Fibroblast of lung (primary cell): ENCODE measurements around the gene PLA2G5. TPM values are rescaled to one million over a fixed set of nuclear protein-coding genes. Genes with fewer than 3 reads are reported as not detected.

Source experiments
- DNase-seq, 2 donors: peaks; one replicate each; pipeline versions ENCODE4 v3.0.0 to v3.0.0-alpha.2; 2010; ENCODE audit warnings: low read depth in 2 of 2
- H2AFZ ChIP-seq: 2 replicates; pipeline ENCODE4 v1.5.1; 2012; ENCODE audit warnings: low read length, control low read depth, inconsistent platforms
- H3K27ac ChIP-seq: 2 replicates; pipeline ENCODE4 v1.5.1; 2011; ENCODE audit warnings: low read length, control low read depth; ENCODE audit not compliant: insufficient read depth
- H3K27me3 ChIP-seq: 2 replicates; pipeline ENCODE4 v1.5.1; 2011; ENCODE audit warnings: mild to moderate bottlenecking, low read length; ENCODE audit not compliant: control insufficient read depth, insufficient read depth
- H3K36me3 ChIP-seq: 2 replicates; pipeline ENCODE4 v1.5.1; 2011; ENCODE audit warnings: low read length; ENCODE audit not compliant: control insufficient read depth, insufficient read depth
- H3K4me1 ChIP-seq: 2 replicates; pipeline ENCODE4 v1.5.1; 2011; ENCODE audit warnings: low read length; ENCODE audit not compliant: control insufficient read depth, insufficient read depth; ENCODE audit errors: extremely low read depth
- H3K4me2 ChIP-seq: 2 replicates; pipeline ENCODE4 v1.5.1; 2011; ENCODE audit warnings: low read length, control low read depth; ENCODE audit not compliant: insufficient read depth; ENCODE audit errors: extremely low read depth
- H3K4me3 ChIP-seq, 4 experiments: fragments of 200-600 bp in 1 of 4; sonication (generic) in 1 of 4; replicated peaks in 1 of 4; 2 replicates each; pipeline ENCODE4 v1.5.1; 2011 to 2016; ENCODE audit warnings: low read length in 4 of 4, low read depth in 3 of 4, mild to moderate bottlenecking in 3 of 4, control low read depth in 2 of 4, inconsistent platforms in 1 of 4, mixed read lengths in 1 of 4; ENCODE audit not compliant: insufficient read depth in 1 of 4; ENCODE audit errors: control extremely low read depth in 1 of 4
- H3K79me2 ChIP-seq: 2 replicates; pipeline ENCODE4 v1.5.1; 2012; ENCODE audit warnings: mild to moderate bottlenecking, low read length, inconsistent platforms; ENCODE audit not compliant: control insufficient read depth, insufficient read depth
- H3K9ac ChIP-seq: 2 replicates; pipeline ENCODE4 v1.5.1; 2011; ENCODE audit warnings: mild to moderate bottlenecking, low read length, control low read depth; ENCODE audit not compliant: insufficient read depth
- H3K9me3 ChIP-seq: 2 replicates; pipeline ENCODE4 v1.5.1; 2012; ENCODE audit warnings: low read depth, low read length; ENCODE audit not compliant: control insufficient read depth, insufficient read depth
- H4K20me1 ChIP-seq: 2 replicates; pipeline ENCODE4 v1.5.1; 2011; ENCODE audit warnings: low read length; ENCODE audit not compliant: control insufficient read depth, insufficient read depth; ENCODE audit errors: extremely low read depth
- EZH2 ChIP-seq: IDR thresholded peaks from 2 replicates; pipeline ENCODE4 v1.5.1; 2012; ENCODE audit warnings: low read length, control low read depth, mild to moderate bottlenecking; ENCODE audit errors: missing control alignments
- polyA plus RNA-seq, 2 donors: library from polyadenylated mRNA; depleted of rRNA in 1 of 2; stranded (reverse) in 1 of 2; unstranded in 1 of 2; fragments of >200 nt; gene quantifications; 2 replicates each; pipeline ENCODE4 v1.2.1, GENCODE V29; 2011 to 2012; ENCODE audit warnings: missing spikeins in 1 of 2
- total RNA-seq: library from RNA; depleted of rRNA; stranded (reverse); fragments of >200 nt; gene quantifications from 2 replicates; pipeline ENCODE4 v1.2.1, GENCODE V29; 2014
- TF ChIP-seq, protein P1 (sequence below), 2 donors: IDR thresholded peaks in 1 of 2; conservative IDR thresholded peaks in 1 of 2; 1 replicate in 1 of 2; 2 replicates in 1 of 2; pipeline ENCODE4 v1.5.1; 2011 to 2012; ENCODE audit warnings: low read length in 2 of 2, control low read depth in 1 of 2, inconsistent platforms in 1 of 2, low read depth in 1 of 2, mild to moderate bottlenecking in 1 of 2

Gene PLA2G5
- total and polyA plus RNA-seq, 2 donors (not counting 1 experiment from before 2014, with no cell fraction given) = 1.1 to 27.4 TPM

DNA sequence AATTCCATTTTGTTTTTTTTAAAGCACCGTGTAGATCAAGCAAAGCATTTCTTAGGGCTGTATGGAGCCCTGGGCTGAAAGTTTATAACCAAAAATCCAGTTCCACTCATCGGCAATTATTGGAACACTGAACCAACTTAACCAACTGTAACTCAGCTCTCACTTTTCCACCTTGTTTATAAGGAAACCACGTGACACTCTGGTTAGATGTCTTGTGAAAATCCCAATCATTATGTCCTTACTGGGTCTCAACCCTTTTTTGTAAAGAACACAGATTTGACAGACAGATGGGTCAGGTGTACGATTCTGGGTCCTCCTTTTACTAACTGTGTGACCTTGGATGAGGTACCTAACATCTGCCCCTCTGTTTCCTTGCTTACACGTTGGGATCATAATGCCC lies 6.2 kb downstream of the PLA2G5 start:
- Histone ChIP-seq H3K36me3 (no peaks in the 10 kb centered on the region), H3K9me3 (no peaks in the 10 kb centered on the region), H3K4me2 (no peak overlapping the region), H3K4me1 (no peaks in the 10 kb centered on the region), H3K9ac (no peak overlapping the region), H3K27ac (no peak overlapping the region), H2AFZ (no peak overlapping the region), H4K20me1 (no peaks in the 10 kb centered on the region), H3K4me3 (no peak overlapping the region), H3K79me2 (no peaks in the 10 kb centered on the region), H3K27me3 (no peaks in the 10 kb centered on the region)
- no peak for DNase-seq
- TF ChIP-seq, protein P1, sequence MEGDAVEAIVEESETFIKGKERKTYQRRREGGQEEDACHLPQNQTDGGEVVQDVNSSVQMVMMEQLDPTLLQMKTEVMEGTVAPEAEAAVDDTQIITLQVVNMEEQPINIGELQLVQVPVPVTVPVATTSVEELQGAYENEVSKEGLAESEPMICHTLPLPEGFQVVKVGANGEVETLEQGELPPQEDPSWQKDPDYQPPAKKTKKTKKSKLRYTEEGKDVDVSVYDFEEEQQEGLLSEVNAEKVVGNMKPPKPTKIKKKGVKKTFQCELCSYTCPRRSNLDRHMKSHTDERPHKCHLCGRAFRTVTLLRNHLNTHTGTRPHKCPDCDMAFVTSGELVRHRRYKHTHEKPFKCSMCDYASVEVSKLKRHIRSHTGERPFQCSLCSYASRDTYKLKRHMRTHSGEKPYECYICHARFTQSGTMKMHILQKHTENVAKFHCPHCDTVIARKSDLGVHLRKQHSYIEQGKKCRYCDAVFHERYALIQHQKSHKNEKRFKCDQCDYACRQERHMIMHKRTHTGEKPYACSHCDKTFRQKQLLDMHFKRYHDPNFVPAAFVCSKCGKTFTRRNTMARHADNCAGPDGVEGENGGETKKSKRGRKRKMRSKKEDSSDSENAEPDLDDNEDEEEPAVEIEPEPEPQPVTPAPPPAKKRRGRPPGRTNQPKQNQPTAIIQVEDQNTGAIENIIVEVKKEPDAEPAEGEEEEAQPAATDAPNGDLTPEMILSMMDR (conservative IDR thresholded peaks at IDR 0.05 in 1 of 2, IDR thresholded peaks at IDR 0.05 in 1 of 2; ENCODE audit: low read depth in 1 of 2, low read length in 2 of 2) = no peak
- no peak for TF ChIP-seq EZH2

DNA sequence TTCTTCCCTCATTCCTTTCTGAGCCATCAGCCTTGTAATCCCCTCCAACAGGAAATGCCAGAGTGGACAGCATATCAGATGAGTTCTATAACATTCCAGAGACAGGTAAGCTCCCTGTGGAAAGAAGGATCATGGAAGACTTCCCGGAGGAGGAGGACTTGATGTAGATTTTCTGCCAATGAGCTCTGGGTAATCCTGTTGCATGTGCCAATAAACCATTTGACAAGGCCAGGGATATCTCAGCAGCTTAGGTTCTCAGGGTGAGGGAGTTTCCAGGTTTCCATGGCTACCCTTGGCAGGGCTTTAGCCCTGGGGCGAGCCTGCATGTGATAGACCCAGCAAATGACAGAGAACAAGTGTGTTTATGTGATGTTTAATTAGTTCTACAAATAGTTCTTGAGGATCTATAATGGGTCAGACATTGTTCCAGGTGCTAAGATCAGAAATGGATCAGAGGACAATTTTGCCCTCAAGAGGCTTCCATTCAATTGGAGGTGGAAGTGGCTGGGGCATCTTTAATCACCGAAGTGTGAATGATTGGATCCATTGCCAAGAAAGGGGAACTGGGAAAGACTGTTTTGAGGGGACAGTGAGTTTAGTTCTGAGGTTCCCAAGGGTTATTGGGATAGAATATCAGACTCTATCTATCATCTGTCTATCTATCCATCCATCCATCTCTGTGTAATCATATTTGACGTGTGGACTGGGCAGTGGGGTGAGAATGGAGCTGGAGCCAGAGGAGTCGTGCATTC lies 6.9 kb downstream of the PLA2G5 start:
- no peaks in the 10 kb centered on the region for H3K27me3 ChIP-seq
- H3K9me3 ChIP-seq = no peaks in the 10 kb centered on the region
- no peaks in the 10 kb centered on the region for H3K4me1 ChIP-seq
- no peak overlapping the region for H3K4me2 ChIP-seq
- H4K20me1 ChIP-seq = no peaks in the 10 kb centered on the region
- H3K79me2 ChIP-seq = no peaks in the 10 kb centered on the region
- no peak overlapping the region for H3K9ac ChIP-seq
- no peaks in the 10 kb centered on the region for H3K36me3 ChIP-seq
- no peak overlapping the region for H3K4me3 ChIP-seq
- H3K27ac ChIP-seq = no peak overlapping the region
- no peak overlapping the region for H2AFZ ChIP-seq
- no peak for TF ChIP-seq EZH2
- TF ChIP-seq, protein P1 (conservative IDR thresholded peaks at IDR 0.05 in 1 of 2, IDR thresholded peaks at IDR 0.05 in 1 of 2; ENCODE audit: low read depth in 1 of 2, low read length in 2 of 2) = no peak
- peak in 1 of 2 donors; percentile 20 for DNase-seq

DNA sequence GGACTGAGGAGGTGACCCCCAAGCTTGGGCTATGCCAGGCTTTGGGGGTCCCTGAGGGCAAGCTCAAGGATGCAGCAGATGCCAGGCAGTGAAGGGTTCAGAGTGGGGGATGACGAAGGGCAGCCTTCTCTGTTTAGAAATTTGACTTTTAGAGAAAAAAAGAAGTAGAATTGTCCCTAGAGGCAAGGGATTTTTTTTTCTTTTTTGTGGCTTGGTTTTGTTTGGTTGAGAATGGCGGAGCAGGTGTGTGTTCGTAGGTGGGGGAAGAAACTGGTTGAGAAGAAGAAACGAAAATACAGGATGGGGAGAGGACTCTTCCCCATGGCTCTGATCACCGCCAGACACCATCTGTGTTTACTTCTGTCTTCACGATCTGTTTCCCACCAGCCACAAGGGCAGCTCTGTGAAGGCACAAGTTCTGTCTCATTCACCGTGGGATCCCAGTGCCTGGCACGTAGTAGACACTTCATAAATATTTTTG lies 8.2 kb downstream of the PLA2G5 start:
- no peak for DNase-seq

More for the DNA sequence above, 8.2 kb downstream of the PLA2G5 start:
- Histone ChIP-seq H3K27ac (no peak overlapping the region), H2AFZ (no peak overlapping the region), H4K20me1 (no peaks in the 10 kb centered on the region), H3K79me2 (no peaks in the 10 kb centered on the region), H3K4me3 (no peak overlapping the region), H3K9me3 (no peaks in the 10 kb centered on the region), H3K36me3 (no peaks in the 10 kb centered on the region), H3K4me1 (no peaks in the 10 kb centered on the region), H3K9ac (no peak overlapping the region), H3K4me2 (no peak overlapping the region), H3K27me3 (no peaks in the 10 kb centered on the region)
- TF ChIP-seq, protein P1 (conservative IDR thresholded peaks at IDR 0.05 in 1 of 2, IDR thresholded peaks at IDR 0.05 in 1 of 2; ENCODE audit: low read depth in 1 of 2, low read length in 2 of 2) = no peak
- TF ChIP-seq EZH2 = no peak
